K562 (cell line): ENCODE results near the gene JMY. TPM values are rescaled to one million over a fixed set of nuclear protein-coding genes. Genes with fewer than 3 reads are reported as not detected.

Experiments used
- ATF3 ChIP-seq, 2 experiments: fragments of 450-650 bp in 1 of 2; sonication (generic) in 1 of 2; formaldehyde crosslinking in 1 of 2; IDR thresholded peaks in 1 of 2; conservative IDR thresholded peaks in 1 of 2; 2 replicates each; pipeline versions ENCODE4 v1.6.1 to v1.8.1; 2016 to 2023; ENCODE audit warnings: mild to moderate bottlenecking in 2 of 2, moderate library complexity in 2 of 2, inconsistent platforms in 1 of 2, missing genetic modification reagents in 1 of 2
- BCOR ChIP-seq: fragments of 450-650 bp; IDR thresholded peaks from 2 replicates; pipeline ENCODE4 v1.6.1; 2016
- BHLHE40 ChIP-seq: IDR thresholded peaks from 2 replicates; pipeline ENCODE4 v1.6.1; 2011; ENCODE audit warnings: low read length, improper control_type of control experiment
- C11orf30 ChIP-seq: fragments of 450-650 bp; IDR thresholded peaks from 2 replicates; pipeline ENCODE4 v1.6.1; 2016; ENCODE audit warnings: low read depth, mild to moderate bottlenecking
- CBFA2T2 ChIP-seq: fragments of 450-650 bp; conservative IDR thresholded peaks from 2 replicates; pipeline ENCODE4 v1.6.1; 2017; ENCODE audit warnings: mild to moderate bottlenecking
- CBX1 ChIP-seq: sonication (generic); IDR thresholded peaks from 2 replicates; pipeline ENCODE4 v1.6.1; 2016; ENCODE audit warnings: antibody characterized with exemption, low read depth, mild to moderate bottlenecking
- CHAMP1 ChIP-seq: fragments of 450-650 bp; IDR thresholded peaks from 2 replicates; pipeline ENCODE4 v1.6.1; 2016; ENCODE audit warnings: mild to moderate bottlenecking
- DIDO1 ChIP-seq: fragments of 450-650 bp; IDR thresholded peaks from 2 replicates; pipeline ENCODE4 v1.6.1; 2016; ENCODE audit warnings: low read depth, missing biosample characterization, missing genetic modification characterization
- FOXA3 ChIP-seq, 2 experiments: fragments of 450-650 bp in 1 of 2; sonication (generic) in 1 of 2; formaldehyde crosslinking; IDR thresholded peaks in 1 of 2; conservative IDR thresholded peaks in 1 of 2; 2 replicates each; pipeline versions ENCODE4 v1.4.0 to v1.8.0; 2020 to 2022; ENCODE audit warnings: mild to moderate bottlenecking in 2 of 2, missing genetic modification reagents in 1 of 2
- HNRNPK ChIP-seq: fragments of 200-400 bp; formaldehyde crosslinking; IDR thresholded peaks from one replicate; pipeline ENCODE4 v1.6.1; 2018; ENCODE audit warnings: mild to moderate bottlenecking, low read depth, low read length; ENCODE audit not compliant: poor library complexity, severe bottlenecking
- HOXB6 ChIP-seq: fragments of 250-450 bp; sonication (Bioruptor Pico); IDR thresholded peaks from 2 replicates; pipeline ENCODE4 v1.5.1; 2022; ENCODE audit warnings: mild to moderate bottlenecking, borderline replicate concordance
- LARP7 ChIP-seq: fragments of 450-650 bp; IDR thresholded peaks from 2 replicates; pipeline ENCODE4 v1.6.1; 2016
- MAFF ChIP-seq: IDR thresholded peaks from 2 replicates; pipeline ENCODE4 v1.6.1; 2012; ENCODE audit warnings: low read length, improper control_type of control experiment
- MEF2A ChIP-seq: IDR thresholded peaks from 2 replicates; pipeline ENCODE4 v1.6.1; 2011; ENCODE audit warnings: low read depth, mild to moderate bottlenecking, low read length, moderate library complexity; ENCODE audit not compliant: control insufficient read depth
- NBN ChIP-seq: fragments of 450-650 bp; IDR thresholded peaks from 2 replicates; pipeline ENCODE4 v1.6.1; 2016; ENCODE audit warnings: low read depth, mild to moderate bottlenecking
- PCBP1 ChIP-seq: fragments of 200-400 bp; formaldehyde crosslinking; IDR thresholded peaks from 2 replicates; pipeline ENCODE4 v1.6.1; 2018; ENCODE audit warnings: mild to moderate bottlenecking, low read depth, low read length; ENCODE audit not compliant: poor library complexity, severe bottlenecking
- RBM39 ChIP-seq: fragments of 200-400 bp; formaldehyde crosslinking; optimal IDR thresholded peaks from 2 replicates; pipeline ENCODE3; 2018; ENCODE audit warnings: low read depth, low read length
- SMAD1 ChIP-seq: fragments of 150-350 bp; IDR thresholded peaks from 2 replicates; pipeline ENCODE4 v1.6.1; 2014; ENCODE audit warnings: low read length, low read depth; ENCODE audit not compliant: partially characterized antibody
- SRSF9 ChIP-seq: fragments of 200-400 bp; formaldehyde crosslinking; IDR thresholded peaks from 2 replicates; pipeline ENCODE4 v1.6.1; 2017; ENCODE audit warnings: low read depth, low read length, borderline replicate concordance
- TAF9B ChIP-seq: fragments of 450-650 bp; IDR thresholded peaks from 2 replicates; pipeline ENCODE4 v1.6.1; 2018; ENCODE audit warnings: mild to moderate bottlenecking; ENCODE audit not compliant: partially characterized antibody
- ZFP36 ChIP-seq: fragments of 150-350 bp; IDR thresholded peaks from 2 replicates; pipeline ENCODE4 v1.6.1; 2018; ENCODE audit warnings: low read length, low read depth; ENCODE audit not compliant: partially characterized antibody
- ZNF184 ChIP-seq: sonication (generic); formaldehyde crosslinking; IDR thresholded peaks from 2 replicates; pipeline ENCODE4 v1.5.0; 2020; ENCODE audit warnings: missing genetic modification reagents
- ZNF76 ChIP-seq: fragments of 250-450 bp; sonication (Bioruptor Pico); IDR thresholded peaks from 2 replicates; pipeline ENCODE4 v1.4.0; 2020; ENCODE audit warnings: mild to moderate bottlenecking, moderate library complexity, borderline replicate concordance
- ZNF780A ChIP-seq: fragments of 250-450 bp; sonication (Bioruptor Pico); IDR thresholded peaks from 2 replicates; pipeline ENCODE4 v1.5.0; 2021; ENCODE audit warnings: mild to moderate bottlenecking
- polyA plus RNA-seq, 8 experiments: library from polyadenylated mRNA; depleted of rRNA in 4 of 8; stranded (reverse) in 5 of 8; unstranded in 3 of 8; fragments of >200 nt; fragmentation: Nextera tagmentation in 2 of 8; fragmentation: Illumina TruSeq in 1 of 8; extraction: Ambion mirVana in 2 of 8; extraction: Trizol in 1 of 8; gene quantifications; 2 replicates each; pipeline versions ENCODE4 v1.2.1 to v1.2.3, GENCODE V29; 2011 to 2014; ENCODE audit warnings: inconsistent platforms in 1 of 8, missing spikeins in 1 of 8
- total RNA-seq, 7 experiments: library from RNA; depleted of rRNA in 6 of 7; stranded (reverse); fragments of >200 nt in 6 of 7; fragmentation: Illumina TruSeq in 2 of 7; extraction: Trizol in 2 of 7; gene quantifications; 2 replicates each; pipeline versions ENCODE4 v1.2.1 to v1.2.3, GENCODE V29; 2011 to 2021; ENCODE audit warnings: low replicate concordance in 1 of 7
- TF ChIP-seq, protein P1 (sequence below): sonication (generic); formaldehyde crosslinking; IDR thresholded peaks from 2 replicates; pipeline ENCODE4 v1.8.1; 2022; ENCODE audit warnings: missing genetic modification reagents
- TF ChIP-seq, protein P2 (sequence below): fragments of 250-450 bp; sonication (Bioruptor Pico); IDR thresholded peaks from 2 replicates; pipeline ENCODE4 v1.8.0; 2021; ENCODE audit warnings: moderate library complexity, mild to moderate bottlenecking, inconsistent platforms

JMY gene
- total and polyA plus RNA-seq, 9 of the 15 experiments (the other 6 are each of a cell fraction or from before 2014, with no cell fraction given): 1.1 to 5.5 (median 3.7) TPM

GRCh38 chr5:79346420-79346824 is 110.5 kb downstream of the JMY start (continued):
- TF ChIP-seq CHAMP1 (no peak), DIDO1 (tag) (no peak), ZFP36 (no peak), CBFA2T2 (peak; percentile 38; the same call in 1 of the 2 replicates), ZNF76 (CRISPR knock-in tag) (no peak), C11orf30 (peak; percentile 93), MAFF (peak; percentile 72; the same call in 1 of the 2 replicates), CBX1 (no peak), HNRNPK (no peak), TAF9B (peak; percentile 86), MEF2A (no peak), PCBP1 (no peak), SRSF9 (no peak), ATF3 (IDR thresholded peaks at IDR 0.05) (peak; percentile 95), ATF3 (CRISPR knock-in tag; conservative IDR thresholded peaks at IDR 0.05) (peak; percentile 77; the same call in 1 of the 2 replicates), ZNF780A (CRISPR knock-in tag) (no peak), LARP7 (peak; percentile 73; the same call in 1 of the 2 replicates), FOXA3 (CRISPR knock-in tag; conservative IDR thresholded peaks at IDR 0.05 in 1 of 2, IDR thresholded peaks at IDR 0.05 in 1 of 2) (0 out of 4 replicates have a peak, but pooled peaks of 1 of the 2 experiments have one; percentile 27), RBM39 (no peak), BCOR (peak; percentile 52; the same call in 1 of the 2 replicates), HOXB6 (no peak), SMAD1 (no peak), ZNF184 (CRISPR knock-in tag) (no peak), NBN (0 out of 2 replicates have a peak, but pooled peaks have one; percentile 59), BHLHE40 (peak; percentile 94)
- TF ChIP-seq, protein P1, sequence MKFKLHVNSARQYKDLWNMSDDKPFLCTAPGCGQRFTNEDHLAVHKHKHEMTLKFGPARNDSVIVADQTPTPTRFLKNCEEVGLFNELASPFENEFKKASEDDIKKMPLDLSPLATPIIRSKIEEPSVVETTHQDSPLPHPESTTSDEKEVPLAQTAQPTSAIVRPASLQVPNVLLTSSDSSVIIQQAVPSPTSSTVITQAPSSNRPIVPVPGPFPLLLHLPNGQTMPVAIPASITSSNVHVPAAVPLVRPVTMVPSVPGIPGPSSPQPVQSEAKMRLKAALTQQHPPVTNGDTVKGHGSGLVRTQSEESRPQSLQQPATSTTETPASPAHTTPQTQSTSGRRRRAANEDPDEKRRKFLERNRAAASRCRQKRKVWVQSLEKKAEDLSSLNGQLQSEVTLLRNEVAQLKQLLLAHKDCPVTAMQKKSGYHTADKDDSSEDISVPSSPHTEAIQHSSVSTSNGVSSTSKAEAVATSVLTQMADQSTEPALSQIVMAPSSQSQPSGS: no peak
- TF ChIP-seq, protein P2, sequence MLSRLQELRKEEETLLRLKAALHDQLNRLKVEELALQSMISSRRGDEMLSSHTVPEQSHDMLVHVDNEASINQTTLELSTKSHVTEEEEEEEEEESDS (CRISPR knock-in tag): no peak
